SKM-1 treated with dmso at 0.1 percent for 144 hours (cell line): ENCODE results near the gene HOMER2.

ENCODE experiments used
- DNase-seq: peaks from one replicate; lab custom pipeline; 2025; ENCODE audit not compliant: unreplicated experiment; lab: John Stamatoyannopoulos, UW

The HOMER2 gene

DNA sequence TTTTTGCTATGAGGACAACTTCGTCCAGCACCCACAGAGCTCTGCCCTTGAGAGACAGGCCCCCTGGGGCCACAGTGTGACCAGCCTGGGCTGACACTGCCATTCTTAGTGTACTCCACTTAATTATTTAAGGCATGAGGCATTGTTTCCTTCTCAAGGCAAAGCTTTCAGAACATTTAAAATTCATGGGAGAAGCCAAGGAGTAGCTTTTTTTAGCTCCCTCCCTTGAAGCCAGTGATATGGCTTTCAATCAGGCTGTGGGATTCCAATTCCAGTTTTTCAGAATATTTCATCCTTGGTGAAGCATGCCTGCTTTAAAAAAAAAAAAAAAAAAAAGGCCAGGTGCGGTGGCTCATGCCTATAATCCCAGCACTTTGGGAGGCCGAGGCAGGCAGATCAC lies 21.3 kb downstream of the HOMER2 start:
- no peak for DNase-seq

DNA sequence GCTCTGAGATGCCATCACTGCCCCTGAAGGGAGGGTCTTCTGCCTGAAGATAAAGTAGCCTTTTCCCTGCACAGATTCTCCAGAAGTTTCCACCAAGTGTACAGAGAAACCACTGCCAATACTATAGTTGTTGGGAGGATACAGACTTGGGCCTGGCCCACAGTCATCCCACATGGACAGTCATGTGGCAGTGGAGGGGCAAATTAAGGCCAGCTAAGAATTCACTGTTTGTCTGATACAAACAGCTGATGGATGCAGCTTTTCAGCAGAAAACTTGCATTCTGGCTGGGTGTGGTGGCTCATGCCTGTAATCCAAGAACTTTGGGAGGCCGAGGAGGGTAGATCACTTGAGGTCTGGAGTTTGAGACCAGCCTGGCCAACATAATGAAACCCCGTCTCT lies 22.1 kb downstream of the HOMER2 start:
- no peak for DNase-seq

DNA sequence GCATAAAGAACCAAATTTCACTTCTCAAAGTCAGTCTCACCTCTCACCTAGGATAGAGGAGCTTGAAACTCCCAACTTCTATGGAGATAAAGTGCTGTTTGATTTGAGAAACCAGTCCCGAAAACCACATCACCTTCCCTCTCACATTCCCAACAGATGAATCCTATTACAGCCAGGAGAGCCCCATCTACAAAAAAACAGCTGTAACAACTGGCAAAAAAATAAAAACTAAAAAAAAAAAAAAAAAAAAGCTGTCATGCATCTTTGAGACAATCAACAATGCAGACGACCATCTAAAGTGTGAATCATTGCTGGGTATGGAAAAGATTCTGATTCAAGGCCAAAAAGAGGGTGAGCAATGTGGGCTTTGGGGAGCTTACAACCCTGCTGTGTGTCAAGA lies 23.8 kb downstream of the HOMER2 start:
- DNase-seq = no peak

DNA sequence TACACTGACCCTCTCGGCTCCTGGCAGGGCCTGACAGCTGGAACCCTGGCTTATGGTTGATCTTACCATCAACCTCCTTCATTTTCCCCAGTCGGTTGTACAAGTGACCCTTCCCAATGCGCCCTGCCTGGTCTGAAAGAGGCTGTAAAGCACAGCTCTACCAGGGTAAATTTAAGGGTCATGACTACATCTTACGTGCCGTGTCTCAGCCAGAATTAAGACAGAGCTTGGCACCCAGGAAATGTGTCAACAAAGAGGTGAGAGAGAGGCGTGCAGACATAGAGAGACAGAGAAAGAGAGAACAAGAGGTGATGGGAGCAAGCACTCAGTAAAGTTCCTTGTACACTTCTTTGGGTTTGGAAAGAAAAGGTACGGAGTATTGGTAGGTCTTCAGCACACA lies 28.8 kb downstream of the HOMER2 start:
- no peak for DNase-seq

DNA sequence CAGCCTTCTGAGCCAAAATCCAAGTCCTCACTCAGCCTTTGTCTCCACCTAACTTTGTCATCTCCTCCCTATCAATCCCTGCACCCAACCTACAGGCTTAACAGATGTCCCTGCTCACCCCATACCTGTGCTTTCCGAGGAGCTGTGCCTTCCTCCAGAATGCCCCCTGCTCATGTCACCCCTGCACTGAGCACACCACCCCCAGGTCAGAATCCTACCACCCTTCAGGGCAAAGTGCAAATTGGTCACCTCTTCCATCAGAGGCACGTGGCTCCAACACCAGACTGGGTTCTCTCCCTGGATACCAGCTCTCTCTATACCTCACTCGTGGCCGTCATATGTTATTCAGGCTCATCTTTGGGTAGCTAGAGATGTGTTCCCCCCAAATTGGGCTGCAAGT lies 29.8 kb downstream of the HOMER2 start:
- DNase-seq = no peak

DNA sequence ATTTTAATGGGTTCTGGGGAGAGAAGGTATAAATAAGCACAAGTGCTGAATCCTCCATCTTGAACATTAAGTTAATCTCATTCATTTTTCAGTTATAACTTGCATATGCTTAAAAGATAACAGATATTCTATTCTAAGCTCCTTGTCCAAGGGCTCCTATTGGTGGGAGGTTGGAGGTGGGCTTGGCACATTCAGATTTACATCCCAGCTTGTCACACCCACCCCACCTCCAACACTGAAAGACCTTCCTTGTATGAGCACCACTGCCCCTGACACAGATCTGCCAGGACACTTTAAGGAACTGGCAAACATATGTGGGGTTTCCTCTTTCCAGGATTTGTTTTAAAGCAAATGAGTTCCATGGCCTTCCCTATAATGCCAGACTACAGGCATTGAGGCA lies 30.6 kb downstream of the HOMER2 start:
- DNase-seq = no peak

DNA sequence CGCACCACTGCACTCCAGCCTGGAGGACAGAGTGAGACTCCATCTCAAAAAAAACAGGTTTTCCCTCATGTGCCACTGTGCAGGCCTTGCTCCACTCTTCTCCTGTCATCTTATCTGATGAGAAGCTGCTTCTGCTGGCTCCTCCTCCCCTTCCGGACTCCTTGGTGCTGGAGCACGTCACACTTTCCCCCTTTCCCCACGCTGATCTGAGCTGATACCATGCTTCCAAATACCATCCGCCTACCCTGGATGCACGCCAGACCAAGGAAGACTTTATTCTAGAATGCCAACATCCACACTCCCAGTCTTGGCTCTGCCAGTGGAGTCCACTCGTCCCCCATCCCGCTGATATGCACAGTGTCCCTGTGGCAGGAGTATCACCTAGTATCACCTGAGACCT lies 31.3 kb downstream of the HOMER2 start:
- no peak for DNase-seq

DNA sequence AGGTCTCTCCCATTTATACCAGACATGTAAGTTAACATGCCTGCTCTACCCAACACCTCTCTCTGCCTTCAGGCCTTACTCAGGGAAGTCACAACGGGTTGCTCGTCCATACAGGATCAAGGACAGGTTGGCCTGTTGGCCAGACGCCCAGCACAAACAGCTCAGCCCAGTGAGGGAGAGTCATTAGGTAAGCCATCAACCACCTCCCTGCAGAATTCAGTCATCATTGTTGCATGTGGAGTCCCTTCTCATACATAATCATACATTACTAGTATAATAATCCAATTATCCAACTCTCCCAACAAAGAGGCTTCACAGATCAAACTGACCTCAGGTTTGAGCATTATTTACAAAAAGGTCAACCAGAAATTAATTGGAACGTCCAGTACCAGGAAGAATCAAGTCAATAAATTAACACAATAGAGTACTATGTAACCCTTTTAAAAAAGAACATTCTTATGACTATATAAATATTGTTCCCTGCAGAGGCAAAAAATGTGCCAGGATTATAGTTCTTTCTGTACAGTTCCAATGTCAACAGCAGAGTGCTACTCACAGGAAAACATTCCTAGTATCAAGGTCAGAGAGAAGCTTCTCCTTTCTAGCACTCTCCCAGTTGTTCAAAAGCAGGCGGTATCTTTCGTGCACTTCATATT lies 33.2 kb downstream of the HOMER2 start:
- DNase-seq = no peak

DNA sequence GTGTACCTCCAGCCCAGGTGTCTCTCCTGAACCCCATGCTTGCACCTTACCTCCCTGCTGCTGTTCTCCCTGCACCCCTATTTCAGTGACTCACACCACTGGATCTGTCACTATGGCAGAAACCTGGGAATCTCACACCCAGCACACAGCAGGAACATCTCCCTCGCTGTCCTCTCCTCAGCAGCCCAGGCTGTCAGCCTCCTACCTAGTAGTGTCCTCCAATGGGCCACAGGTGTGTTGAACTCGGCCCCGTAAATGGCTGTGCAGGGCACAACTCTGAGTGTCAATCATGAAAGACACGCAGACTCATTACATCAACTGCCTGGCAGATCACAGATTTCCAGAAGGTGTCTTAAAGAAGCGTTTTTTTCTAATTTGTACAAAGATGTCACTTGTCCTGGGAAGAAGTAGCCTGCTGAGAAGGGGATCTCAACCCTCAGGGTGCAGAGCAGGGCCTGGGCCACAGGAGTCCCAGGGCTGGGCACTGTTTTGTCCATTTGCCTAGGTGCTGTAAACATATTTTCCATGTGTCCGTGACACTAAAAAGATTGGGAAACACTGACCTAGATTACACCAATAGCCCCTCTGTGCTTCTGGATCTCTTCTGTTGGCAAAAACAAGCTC lies 33.8 kb downstream of the HOMER2 start:
- DNase-seq = no peak

DNA sequence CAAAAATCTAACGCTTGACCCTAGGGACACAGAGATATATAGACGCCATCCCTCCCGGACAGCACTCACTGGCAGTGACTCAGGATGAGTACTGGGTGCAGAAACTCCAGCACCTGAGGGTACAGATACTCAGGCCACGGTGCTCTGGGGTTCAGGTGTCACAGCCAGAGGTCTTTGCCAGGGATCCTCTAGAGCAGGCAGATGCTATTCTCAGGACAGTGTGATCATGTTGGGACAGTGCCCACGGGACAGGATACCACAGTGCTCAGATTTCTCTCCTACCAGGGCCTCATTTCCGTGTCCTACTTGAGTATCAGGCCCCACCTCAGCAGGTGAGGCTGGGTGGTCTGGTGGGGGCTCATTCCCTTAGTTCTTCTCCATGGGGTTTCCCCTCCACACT lies 34.4 kb downstream of the HOMER2 start:
- no peak for DNase-seq

DNA sequence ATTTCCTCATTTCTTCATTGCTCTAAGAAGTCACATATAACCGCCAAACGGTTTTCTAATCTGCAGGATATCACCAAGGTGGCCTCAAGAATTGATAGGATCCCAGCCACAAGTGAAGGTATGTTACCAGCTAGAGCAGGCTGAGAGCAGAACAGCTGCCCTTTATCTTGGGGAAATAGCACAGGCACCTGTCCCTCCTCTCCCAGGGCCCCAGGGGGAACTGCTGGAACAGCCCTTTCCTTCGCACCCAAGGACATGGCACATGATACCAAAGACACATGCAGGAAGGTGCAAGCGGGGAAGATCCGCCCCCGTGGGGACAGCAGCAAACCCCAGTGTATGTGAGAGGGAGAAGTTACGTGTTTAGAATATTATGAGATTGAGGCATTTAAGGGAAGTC lies 35.3 kb downstream of the HOMER2 start:
- no peak for DNase-seq

DNA sequence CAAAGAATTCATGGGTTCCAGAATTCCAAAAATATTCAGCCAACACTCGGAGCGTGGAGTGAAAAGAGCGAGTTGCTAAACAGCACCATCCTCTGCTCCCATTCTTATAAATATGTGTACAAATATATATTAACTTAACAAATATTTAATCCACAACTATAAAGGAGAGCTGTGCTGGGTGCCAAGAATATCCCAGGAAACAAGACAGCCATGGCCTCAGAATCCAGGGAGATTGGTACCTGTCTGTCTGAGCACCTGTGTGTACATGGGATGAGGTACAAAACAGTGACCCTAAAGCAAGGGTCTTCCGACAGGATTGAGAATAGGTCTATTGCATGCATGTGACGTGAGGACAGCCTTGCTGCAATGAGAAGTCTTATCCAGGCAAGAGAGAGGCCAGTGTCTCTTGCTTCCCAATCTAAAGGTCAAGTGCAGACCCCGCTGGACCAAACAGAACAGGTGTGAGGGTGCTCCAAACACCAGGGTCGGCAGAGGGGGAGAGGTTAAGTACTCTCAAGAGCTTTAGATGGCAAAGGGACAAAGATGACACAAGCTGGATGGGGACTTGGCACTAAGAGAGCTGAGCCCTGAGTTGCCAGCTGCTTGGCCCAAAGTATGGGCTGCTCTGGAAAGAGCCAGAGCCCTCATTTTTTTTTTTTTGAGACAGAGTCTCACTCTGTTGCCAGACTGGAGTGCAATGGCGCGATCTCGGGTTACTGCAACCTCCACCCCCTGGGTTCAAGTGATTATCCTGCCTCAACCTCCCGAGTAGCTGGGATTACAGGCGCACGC lies 36.2 kb downstream of the HOMER2 start:
- no peak for DNase-seq

DNA sequence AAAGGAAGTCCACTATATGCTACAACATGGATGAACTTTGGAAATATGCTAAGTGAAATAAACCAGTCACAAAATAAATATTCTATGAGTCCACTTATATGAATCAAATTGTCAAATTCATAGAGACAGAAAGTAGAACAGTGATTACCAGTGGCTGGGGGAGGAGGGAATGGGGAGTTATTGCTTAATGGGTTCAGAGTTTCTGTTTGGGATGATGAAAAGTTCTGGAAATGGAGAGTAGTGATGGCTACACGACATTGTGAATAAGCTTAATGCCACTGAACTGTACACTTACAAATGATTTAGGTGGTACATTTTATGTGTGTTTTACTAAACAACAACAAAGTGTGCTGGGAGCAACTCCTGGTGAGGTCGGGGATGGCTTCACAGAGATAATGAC lies 38.1 kb downstream of the HOMER2 start:
- no peak for DNase-seq

DNA sequence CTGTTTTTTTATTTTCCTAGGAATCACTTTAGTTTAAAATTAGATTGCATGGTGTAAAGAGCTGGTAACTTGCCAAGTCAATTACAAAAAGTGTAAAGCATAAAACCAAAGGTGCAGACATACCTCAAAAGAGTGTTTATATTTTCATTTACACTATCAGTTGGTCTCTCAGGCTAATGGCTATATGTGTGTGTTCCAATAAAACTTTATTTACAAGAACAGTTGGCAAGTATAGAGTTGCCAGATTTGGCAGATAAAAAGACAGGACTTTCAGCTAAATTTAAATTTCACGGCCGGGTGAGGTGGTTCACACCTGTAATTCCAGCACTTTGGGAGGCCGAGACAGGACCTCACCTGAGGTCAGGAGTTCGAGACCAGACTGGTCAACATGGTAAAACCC lies 41.1 kb downstream of the HOMER2 start:
- DNase-seq = no peak

DNA sequence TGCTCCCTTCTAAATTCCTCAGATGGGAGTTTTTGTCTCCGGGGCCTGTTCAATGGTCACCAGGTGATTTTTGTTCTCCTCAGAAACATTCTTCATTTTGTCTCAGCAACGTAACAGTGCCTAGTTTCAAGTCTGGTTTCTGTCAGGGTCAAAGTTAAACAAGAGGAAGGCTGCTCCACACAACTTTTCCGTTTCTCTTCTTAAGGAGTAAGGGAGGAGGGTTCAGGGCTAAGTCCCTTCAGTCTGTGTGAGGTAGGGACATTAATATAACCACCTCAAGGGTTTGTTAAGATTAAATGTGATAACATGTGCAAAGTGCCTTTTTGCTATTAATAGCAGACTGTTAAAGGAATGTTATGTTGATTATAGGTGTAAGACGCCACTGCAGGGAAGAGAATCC lies 41.8 kb downstream of the HOMER2 start:
- no peak for DNase-seq

DNA sequence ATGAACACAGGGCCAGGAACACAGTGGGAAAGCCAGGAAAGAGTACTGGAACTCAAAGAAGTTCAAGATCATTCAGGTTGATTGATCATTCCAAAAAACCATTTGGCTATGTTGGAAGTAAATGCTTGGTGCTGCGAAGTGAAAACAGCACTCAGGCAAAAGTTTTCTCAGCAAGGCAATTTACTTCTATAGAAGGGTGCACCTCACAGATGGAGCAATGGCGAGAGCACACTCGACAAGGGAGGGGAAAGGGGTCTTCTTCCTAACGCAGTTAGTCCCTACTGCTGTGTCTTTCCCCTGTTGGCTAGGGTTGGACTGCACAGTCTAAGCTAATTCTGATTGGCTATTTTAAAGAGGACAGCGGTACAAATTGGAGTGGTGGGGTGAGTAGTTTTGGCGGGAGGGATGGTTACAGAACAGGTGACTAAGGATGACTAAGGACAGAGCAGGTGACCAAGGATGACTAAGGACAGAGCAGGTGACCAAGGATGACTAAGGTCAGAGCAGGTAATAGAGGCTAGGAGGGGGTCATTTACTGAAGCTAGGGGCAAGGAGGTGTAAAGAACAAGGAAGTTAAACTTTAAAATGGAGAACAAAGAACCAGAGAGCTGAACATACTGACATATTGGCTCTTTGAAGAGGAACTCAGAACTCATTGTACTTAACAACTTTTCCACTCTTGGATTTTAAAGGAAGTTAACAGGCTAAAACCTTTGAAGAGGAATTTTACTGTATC lies 43.3 kb downstream of the HOMER2 start:
- peak; percentile 14 for DNase-seq

DNA sequence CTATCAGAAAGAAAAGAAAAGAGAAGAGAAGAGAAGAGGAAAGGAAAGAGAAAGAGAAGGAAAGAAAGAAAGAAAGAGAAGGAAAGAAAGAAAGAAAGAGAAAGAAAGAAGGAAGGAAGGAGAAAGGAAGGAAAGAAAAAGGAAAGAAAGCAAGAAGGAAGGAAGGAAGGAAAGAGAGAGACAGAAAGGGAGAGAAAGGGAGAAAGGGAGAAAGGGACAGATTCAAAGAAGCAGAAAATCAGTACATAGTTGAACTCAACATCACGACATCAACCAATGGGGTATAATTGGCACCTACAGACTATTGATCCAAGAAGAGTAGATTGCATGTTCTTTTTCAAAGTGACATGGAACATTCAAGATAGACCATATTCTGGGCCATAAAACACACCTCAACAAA lies 45.2 kb downstream of the HOMER2 start:
- DNase-seq = no peak

DNA sequence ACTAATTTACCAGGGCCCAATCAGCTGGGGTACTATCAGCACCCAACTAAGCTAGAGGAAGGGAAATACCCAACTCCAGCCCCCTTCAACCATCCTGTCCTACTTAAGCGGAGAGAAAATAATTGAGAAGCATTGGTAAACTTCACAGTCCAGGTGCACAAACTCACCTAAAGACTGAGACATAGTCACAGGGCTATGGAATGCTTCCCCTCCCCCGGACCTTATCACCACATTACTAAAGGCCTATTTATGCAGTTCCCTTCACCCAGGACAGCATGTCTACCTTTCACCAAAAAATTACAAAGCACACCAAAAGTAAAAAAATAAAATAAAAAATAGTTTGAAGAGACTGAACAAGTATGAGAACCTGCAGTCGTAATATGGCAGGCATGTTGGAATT lies 47.9 kb downstream of the HOMER2 start:
- no peak for DNase-seq

DNA sequence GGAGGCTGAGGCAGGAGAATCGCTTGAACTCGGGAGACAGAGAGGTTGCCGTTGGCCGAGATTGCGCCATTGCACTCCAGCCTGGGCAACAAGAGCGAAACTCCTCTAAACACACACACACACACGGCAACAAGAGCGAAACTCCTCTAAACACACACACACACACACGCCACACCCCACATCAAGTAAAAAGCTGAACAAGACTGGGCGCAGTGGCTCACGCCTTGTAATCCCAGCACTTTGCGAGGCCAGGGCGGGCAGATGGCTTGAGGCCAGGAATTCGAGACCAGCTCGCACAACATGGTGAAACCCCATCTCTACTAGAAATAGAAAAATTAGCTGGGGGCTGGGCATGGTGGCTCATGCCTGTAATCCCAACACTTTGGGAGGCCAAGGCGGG lies 49.0 kb downstream of the HOMER2 start:
- DNase-seq = no peak

DNA sequence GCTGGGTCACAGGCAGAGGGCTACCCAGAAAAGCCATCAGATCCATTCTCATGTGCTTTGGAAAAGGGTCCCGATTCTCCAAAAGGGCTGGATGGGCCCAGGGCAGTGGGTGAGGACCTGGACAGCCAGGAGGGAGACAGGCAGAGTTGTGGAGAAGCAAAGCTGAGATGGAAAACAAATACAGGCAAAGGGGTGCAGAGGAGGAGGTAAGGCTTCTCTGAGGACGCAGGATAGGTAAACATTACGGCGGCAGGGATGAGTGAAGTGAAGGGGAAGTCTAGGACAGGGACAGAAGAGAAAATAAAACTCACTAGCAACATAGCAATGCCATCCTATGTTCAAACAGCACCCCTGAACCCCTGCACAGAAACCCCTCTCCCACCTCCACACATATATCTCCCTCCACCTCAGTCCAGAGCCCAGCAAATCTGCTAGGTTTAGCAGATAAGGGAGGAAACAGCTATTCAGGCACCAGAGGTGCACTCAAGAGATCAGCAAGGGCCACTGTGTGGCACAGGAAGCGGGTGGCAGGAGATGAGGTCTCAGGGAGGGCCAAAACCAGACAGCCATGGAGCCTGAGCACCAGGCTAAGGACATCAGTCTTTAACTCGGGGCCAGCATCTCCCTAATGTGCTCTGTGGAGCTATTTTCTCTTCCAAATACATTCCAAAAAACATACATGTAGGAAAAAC lies 51.3 kb downstream of the HOMER2 start:
- DNase-seq = no peak

DNA sequence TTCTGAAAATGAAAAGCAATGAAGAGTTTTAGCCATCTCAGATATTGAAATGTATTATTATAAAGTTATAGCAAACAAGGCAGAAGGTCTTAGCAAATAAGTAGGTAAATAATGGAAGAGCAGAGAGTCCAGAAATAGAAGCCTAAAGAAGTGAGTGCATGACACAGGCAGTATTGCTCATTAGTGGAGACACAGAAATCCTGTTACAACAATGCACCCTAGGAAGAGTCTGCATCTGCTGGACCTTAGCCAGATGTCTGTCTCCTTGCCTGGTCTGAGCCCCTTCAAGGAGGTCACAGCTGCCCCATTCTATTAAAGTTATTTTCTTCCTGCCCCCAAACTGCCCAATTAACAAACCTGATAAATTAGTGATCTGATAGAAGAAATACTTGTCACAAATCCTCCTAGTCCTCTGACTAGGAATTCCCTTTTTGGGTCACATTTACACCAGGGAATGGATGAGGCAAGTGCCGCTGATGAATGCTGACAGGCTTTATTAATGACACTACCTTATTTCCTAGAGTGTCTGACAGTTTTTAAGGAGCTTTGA lies 51.9 kb downstream of the HOMER2 start:
- DNase-seq = no peak
